Effector CD4-positive, alpha-beta T cell (primary cell): ENCODE data around the gene CSNK1A1.
"Not testable (repeated sequence)": the region's sequence is repeated elsewhere in the genome, so short reads cannot be mapped to it uniquely, and the experiment has no call there.

Source experiments
- DNase-seq: peaks from one replicate; pipeline ENCODE4 v3.0.0-alpha.2; 2020

The CSNK1A1 gene

DNA sequence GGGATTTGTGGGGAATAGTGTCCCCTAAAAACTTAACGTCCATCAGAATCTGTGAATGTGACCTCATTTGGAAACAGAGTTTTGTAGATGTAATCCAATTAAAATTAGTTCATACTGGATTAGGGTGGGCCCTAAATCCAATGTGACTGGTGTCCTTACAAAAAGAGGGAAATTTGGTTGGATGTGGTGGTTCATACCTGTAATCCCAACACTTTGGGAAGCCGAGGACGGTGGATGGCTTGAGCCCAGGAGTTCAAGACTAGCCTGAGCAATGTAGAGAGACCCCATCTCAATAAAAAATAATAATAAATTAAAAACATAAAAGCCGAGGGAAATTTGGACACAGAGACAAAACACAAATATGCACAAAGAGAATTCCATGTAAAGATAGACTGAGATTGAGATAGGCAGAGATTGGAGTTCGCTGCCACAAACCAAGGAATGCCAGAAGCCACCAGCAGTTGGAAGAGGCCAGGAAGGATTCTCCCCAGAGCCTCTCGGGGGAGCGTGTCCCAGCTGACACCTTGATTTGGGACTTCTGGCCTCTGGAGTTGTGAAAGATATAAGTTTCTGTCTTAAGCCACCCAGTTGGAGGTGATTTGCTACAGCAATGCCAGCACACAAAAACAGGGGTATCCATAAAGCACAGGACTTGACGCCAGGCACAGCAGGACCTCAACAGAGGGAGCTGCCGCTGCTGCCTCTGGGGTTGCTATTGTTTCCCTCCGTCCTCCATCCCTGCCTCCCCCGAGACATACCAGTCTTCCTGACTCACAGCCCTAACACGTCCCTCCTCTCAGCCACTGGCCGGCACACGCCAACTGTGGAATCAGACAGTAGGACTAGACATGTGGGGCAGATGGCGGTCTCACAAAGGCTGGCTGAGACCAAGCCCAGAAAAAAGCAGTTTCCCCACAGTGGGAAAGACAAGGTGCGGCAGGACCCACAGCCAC is 98.3 kb downstream of the CSNK1A1 start:
- no peak for DNase-seq

GRCh38 chr5:149452007-149452664 is 99.1 kb downstream of the CSNK1A1 start:
- DNase-seq = no peak

GRCh38 chr5:149450199-149450598 is 101.0 kb downstream of the CSNK1A1 start:
- no peak for DNase-seq

DNA sequence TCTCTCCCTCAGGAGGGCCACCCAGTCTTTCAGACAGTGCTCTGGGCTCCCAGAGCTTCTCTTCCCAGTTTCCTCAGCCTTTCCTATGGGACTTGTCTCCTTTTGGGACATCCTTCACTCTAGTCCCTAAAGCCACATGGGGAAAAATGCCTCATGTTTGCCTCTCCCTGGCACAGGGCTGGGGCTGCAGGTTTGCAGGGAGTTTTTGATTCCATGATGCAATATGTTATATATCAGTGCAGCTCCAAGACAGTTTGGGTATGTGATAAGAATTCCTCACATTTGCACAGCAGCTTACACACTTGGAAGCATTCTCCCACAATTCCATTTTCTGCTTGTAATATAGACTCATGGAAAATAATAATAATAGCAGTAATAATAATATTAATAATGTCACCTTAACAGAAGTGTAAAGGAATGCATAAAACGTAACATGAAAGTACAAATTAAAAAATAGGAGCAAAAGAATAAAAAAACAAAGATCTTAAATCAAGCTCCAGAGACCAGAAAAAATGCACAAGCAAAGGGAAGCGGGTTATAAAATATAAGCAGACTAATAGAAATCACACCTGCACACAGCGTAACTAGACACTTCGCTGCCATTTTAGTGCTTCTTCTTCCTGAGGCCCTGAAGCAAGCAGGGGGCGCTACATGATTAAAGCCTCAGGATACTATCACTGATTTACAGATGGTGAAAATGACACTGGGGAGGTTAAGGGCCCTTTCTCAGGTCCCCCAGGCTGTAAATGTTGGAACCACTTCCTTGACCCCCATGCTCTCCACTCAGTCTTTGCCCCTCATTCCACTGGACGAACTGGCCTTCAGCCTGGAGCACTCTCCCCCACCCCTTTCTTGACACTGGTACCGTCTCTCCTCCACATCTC is 102.2 kb downstream of the CSNK1A1 start:
- no peak for DNase-seq

DNA sequence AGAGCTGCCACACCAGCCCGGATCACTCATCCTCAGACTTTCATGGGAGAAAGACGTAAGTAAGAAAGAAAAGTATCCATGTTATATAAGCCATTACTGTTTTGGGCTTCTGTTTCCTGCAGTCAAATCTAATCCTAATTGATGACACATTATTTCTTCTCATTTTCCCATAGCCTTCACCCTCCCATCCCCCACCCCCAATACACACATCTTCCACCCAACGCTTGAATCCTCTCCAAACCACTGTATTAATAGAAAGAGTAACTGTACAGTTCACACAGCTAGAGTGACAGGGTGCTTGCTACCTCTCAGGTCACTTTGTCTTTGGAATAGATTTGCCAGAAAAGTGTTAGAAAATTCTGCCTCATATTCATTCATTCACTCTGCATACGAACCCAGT is 102.8 kb downstream of the CSNK1A1 start:
- DNase-seq = no peak

DNA sequence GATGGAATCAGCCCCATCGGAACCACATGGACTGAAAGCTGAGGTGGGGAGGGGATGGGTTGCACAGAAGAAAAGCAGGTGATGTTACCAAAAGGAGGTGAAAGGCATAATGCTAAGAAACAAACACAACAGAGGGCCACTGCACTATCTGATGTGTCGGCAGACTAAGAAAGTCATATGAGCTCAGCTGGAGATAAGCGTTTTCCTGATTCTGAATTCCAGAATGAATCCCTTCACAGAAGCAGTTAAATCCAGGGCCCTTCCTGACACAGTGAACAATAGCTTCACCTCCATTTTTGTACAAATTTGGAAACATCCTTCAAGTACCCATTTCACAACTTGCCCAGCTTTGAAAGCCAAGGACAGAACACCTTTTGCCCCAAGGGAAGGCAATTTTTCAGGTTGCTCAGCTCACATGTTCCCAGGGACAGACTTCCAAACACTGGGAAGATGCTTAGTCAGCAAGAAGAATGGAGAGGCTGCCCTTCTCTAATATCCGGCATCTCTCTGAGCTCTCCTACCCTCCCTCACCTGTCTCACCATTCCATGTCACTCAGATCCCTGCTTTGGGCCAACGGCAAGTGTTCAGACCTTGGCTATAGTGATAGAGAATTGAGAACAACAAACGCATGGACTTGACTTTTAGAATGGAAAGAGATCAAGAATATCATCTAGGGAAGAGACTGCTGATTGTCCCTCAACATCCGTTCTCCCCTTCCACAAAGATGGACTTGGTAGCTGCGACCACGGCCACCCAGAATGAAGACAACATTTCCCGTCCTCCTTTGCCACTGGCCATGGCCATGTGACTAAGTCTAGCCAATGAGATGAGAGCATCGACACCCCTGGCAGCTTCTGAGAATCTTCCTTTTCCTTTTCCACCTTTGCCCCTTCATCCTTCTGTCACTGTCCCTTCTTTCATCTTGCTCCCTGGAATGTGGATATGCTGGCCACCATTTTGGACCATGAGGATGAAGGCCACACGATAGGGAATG is 103.6 kb downstream of the CSNK1A1 start:
- DNase-seq = no peak

- not testable (repeated sequence) for DNase-seq
Observed at GRCh38 chr5:149446794-149447193, 104.4 kb downstream of the CSNK1A1 start.

DNA sequence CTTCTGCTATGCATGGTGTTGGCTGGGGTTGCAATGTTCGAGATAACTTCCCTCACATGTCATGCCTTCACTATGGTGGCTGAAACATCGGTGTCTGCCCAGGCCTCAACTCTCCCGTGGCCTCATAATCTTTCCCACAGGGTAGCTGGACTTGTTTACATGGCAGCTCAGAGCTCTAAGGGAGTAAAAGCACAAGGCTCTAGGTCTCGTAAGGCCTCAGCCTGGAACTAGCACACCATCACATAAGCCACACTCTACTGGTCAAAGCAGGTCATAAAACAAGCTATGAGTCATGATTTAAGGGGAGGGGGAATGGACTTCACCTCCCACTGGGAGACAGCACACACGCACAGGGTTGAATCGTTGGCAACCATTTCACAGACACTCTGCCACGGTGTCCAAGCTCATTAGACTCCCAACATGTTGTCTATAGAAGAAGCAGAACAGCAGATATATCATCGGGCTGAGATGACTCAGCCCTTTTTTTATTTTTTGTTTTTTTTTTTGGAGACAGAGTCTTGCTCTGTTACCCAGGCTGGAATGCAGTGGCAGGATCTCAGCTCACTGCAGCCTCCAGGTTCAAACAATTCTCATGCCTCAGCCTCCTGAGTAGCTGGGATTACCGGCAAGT is 105.4 kb downstream of the CSNK1A1 start:
- no peak for DNase-seq

GRCh38 chr5:149445343-149445738 is 105.9 kb downstream of the CSNK1A1 start:
- DNase-seq = no peak

- not testable (repeated sequence) for DNase-seq
Observed at GRCh38 chr5:149444430-149444829, 106.8 kb downstream of the CSNK1A1 start.

GRCh38 chr5:149443210-149443609 is 108.0 kb downstream of the CSNK1A1 start:
- no peak for DNase-seq

DNA sequence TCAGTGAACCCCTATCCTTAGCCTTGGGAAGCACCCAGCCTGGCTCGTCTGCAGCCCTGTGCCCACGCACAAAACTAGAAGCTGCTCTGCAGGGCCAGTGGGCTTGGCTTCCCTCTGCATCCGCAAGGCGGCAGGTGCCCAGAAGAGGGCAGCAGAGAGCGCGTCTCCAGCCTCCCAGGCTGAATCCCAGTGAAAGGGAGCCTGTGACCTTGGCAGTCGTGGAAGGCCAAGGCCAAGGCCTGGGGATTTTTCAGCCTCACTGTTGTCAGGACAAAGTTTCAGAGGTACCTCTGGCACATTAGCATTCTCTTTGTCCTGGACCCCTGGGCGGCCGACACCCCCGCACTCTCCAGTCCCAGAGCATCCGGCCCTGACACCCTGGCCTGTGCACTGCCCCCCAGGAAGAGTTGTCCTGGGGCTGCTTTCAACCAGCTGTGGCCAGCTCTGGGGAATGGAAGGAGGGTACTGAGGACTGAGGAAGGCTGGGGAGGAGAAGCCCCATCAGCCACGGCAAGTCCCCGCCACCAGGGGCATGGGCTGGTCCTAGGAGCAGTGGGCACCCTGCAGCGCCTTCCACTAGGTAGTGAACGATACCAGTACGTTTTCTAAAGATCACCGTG is 108.6 kb downstream of the CSNK1A1 start:
- DNase-seq = peak; percentile 54
